Measurements from ENCODE around the gene SRPX2. TPM values are rescaled to one million over a fixed set of nuclear protein-coding genes. Genes with fewer than 3 reads are reported as not detected.
"Not testable (repeated sequence)": the region's sequence is repeated elsewhere in the genome, so short reads cannot be mapped to it uniquely, and the experiment has no call there.

The SRPX2 gene
- total RNA-seq, 1 donor from 2014 or later, result not detected

DNA sequence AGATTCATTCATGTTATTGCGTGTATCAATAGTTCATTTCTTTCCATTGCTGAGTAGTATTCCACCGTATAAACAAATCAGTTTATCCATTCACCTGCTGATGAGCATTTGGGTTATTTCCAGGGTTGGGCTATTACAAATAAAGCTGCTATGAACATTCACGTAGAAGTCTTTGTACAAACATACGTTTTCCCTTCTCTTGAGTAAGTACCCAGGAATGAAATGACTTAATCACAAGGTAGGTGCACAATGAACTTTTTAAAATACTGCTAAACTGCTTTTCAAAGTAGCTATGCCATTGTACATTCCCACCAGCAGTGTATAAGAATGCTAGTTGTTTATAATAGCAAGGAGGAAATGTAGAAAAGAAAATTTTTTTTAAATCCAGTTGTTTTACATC is 52.0 kb downstream of the SRPX2 start:
- intact Hi-C loops (cut with micrococcal nuclease), result no loop called here

DNA sequence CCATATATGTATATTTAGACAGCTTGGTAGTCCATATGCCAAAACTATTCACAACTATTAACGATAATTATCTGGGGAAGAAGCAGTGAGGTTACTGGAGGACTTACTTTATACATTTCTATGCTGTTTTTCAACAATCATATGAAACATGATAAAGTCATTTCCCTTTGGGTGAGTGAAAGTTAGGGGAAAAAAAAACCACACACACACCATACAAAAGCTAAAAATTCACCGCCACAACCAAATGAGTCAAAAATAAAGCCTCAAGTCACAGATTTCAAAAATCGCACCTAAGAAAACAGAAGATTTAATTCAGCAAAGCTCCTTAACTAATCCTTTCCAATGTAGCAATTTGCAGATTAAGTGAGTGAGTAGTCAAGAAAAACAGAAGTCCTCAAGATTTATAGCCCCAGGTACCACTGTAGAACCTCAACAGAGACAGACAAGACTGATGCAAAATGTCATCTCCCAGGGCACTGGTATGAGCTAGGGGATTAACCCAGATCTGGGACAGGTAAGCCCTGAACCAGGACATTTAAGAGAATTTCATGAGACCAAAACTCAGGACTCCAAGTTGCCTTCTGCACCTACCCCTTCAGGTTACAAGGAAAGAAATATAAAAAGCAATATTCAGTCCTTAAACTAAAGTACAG is 52.8 kb downstream of the SRPX2 start:
- intact Hi-C loops (cut with micrococcal nuclease), result no loop called here

DNA sequence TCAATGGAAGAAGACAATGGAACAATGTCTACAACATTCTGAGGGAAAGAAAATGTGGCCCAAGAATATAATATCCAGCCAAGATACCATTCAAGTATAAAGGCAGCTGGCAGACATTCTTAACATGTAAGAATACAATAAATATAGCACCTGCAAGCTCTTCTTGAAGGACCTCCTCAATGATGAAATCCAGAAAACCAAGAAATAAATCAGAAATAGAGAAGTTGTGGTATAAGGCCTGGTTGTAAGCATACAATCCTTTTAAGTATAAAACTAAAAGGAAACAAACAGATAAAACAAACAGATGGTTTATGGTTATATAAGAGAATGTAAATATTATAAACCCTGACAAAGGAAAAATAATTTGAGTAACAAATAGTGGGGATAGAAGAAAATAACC is 54.6 kb downstream of the SRPX2 start:
- intact Hi-C loops (cut with micrococcal nuclease), result no loop called here

DNA sequence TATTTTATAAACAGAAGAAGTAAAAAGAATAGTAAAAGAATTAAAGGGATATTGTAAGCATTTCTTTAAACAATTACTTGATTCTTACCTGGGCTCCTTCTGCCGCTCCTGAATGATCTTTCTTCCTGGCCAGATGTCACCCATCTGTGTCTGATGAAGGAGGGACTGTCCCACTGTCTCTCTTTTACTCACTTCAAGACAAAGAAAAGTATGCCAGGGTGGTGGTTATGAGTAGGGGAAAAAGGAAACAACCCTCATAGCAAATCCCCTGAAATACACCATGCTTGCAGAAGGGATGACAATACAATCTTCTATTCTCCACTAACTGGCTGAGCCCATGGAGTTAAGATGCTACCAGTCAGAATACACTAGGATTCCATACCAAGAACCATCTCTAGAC is 56.8 kb downstream of the SRPX2 start:
- intact Hi-C loops (cut with micrococcal nuclease), result no loop called here

DNA sequence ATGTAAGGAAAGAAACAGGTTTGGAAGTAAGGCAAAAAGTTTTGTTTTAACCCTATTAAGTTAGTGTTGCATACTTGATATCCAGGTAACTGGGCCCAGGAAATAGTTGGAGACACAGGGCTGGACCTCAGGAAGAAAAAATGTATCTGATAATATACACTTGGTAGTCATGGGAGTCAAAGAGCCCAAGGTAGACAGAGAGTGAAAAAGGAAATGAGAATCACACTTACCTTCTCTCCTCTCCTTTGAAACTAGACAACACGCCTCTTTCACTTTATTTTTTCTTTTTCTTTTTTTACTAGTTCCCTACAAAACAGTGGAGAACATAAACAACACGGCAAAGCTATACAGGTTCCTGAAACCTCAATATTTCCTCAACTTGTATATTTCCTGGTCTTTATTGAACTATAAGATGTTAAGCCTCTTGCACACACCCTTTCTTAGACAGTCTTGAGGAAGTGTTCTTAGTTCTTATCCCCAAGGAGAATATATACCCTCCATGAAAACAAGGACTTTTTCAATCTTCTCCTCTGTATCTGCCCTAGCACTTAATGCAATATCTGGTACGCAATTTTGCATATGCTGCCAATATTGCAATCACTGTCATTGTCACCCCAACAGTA is 60.7 kb downstream of the SRPX2 start:
- intact Hi-C loops (cut with micrococcal nuclease), result no loop called here

DNA sequence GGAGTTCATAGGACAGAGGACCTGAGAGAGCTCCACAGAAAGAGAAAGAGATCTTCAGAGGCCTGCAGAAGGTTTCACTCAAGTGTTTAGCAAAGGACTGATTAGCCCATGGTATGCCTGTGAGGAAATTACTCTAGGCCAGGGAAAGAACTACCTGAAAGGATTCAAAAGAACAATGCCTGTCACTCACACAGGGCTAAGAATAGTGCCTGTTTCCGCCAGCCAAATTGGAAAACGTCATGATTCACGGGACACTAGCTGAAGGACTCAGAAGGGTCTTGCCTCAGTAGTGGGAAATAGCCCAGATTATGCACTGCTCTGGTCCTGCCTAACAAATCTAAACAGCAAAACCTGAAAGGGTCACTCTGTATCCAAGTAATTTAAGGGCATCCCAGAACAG is 66.8 kb downstream of the SRPX2 start:
- intact Hi-C loops (cut with micrococcal nuclease), result no loop called here

DNA sequence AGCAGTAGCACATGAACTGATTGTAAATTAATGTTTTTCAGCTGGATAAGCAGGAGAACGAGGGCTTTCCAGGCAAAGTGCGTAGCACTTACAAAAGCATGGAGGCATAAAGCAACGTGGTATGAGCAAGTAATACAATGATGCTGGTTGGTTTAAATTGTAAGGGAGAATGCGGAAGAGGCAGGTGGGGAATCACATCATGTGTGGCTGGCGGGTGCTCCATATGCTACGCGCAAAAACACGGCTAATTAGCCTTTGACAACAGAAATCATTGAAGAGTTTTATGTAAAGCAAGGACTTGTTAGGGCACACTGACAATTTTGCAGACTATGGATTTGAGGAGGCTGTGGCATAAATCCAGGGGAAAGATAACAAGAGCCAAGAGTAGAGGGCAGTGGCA is 73.4 kb downstream of the SRPX2 start:
- intact Hi-C loops (cut with micrococcal nuclease), result no loop called here

- intact Hi-C loops (cut with micrococcal nuclease), result no loop called here
These were observed 75.1 kb downstream of the SRPX2 start for GRCh38 chrX:100719139-100719538.

DNA sequence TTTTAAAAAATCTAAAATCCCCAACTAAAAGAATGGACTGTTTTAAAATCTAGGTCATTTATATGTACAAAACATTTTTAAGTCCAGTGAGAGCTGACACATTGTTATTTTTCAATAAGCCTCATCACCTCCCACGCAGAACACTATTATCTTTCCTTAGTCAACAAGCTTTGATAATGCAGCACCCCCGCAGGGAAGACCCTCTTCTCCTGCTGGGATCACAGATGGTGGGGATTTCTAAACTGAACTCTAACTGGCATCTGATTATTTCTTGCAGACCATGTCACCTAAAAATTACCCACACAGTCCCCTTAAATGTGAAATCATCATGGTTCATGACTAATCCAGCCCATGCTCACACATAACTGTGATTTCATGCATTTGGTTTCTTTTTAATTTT is 76.3 kb downstream of the SRPX2 start:
- intact Hi-C loops (cut with micrococcal nuclease), result no loop called here

DNA sequence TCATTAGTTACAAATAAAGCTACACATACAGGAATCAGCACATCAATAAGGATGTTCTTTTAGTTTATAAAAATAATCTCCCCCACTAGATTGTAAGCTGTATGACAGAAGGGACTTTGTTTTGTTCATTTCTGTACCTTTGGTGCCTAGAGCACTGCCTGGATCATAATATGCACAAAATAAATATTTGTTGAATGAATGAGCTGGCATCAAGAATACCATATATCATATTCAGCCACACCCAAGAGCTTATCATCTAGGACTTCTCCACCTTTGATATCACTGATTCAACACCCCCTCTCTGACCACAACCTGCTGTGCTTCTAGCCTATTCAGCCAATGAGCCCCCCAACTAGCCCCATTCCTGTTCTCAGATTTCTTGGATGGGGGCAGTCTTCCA is 77.3 kb downstream of the SRPX2 start:
- intact Hi-C loops (cut with micrococcal nuclease), result no loop called here

DNA sequence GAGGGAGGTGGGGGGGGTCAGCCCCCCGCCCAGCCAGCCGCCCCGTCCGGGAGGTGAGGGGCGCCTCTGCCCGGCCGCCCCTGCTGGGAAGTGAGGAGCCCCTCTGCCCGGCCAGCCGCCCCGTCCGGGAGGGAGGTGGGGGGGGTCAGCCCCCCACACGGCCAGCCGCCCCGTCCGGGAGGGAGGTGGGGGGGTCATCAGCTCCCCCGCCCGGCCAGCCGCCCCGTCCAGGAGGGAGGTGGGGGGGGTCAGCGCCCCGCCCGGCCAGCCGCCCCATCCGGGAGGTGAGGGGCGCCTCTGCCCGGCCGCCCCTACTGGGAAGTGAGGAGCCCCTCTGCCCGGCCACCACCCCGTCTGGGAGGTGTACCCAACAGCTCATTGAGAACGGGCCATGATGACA is 80.0 kb downstream of the SRPX2 start:
- intact Hi-C loops (cut with micrococcal nuclease), result not testable (repeated sequence)

Other genes with a start within 250 kb of the SRPX2 start
- not detected in 2 replicates for gene PCDH19, start 233.9 kb upstream of the SRPX2 start, total RNA-seq
- not detected in 2 replicates for gene TNMD, start 59.3 kb upstream of the SRPX2 start, total RNA-seq
- 0.27 TPM in 1 of 2 replicates, not detected in the other for gene TSPAN6, start 7.4 kb upstream of the SRPX2 start, total RNA-seq
- not detected in 2 replicates for gene SYTL4, start 87.9 kb downstream of the SRPX2 start, total RNA-seq
- gene CSTF2, start 176.2 kb downstream of the SRPX2 start, total RNA-seq, result 52.4 and 55.0 TPM in 2 replicates
- gene NOX1, start 230.2 kb downstream of the SRPX2 start, total RNA-seq, result not detected in 2 replicates